HEK293T (cell line): ENCODE data around the gene DNAH8.

ENCODE experiments used
- ARNT ChIP-seq: fragments of 450-650 bp; IDR thresholded peaks from 2 replicates; pipeline ENCODE4 v1.6.1; 2017; ENCODE audit warnings: mild to moderate bottlenecking
- BHLHE40 ChIP-seq: fragments of 450-650 bp; IDR thresholded peaks from 2 replicates; pipeline ENCODE4 v1.6.1; 2016; ENCODE audit warnings: mild to moderate bottlenecking, moderate library complexity, borderline replicate concordance
- CTBP1 ChIP-seq: fragments of 450-650 bp; IDR thresholded peaks from 2 replicates; pipeline ENCODE4 v1.6.1; 2016; ENCODE audit warnings: borderline replicate concordance
- ELF4 ChIP-seq: fragments of 450-650 bp; IDR thresholded peaks from 2 replicates; pipeline ENCODE4 v1.6.1; 2017; ENCODE audit warnings: antibody characterized with exemption
- FOXA1 ChIP-seq: fragments of 450-650 bp; IDR thresholded peaks from 2 replicates; pipeline ENCODE4 v1.6.1; 2016; ENCODE audit warnings: mild to moderate bottlenecking
- FOXK2 ChIP-seq: fragments of 450-650 bp; IDR thresholded peaks from 2 replicates; pipeline ENCODE4 v1.6.1; 2016; ENCODE audit warnings: mild to moderate bottlenecking
- FOXM1 ChIP-seq: fragments of 450-650 bp; IDR thresholded peaks from 2 replicates; pipeline ENCODE4 v1.6.1; 2017; ENCODE audit warnings: mild to moderate bottlenecking, borderline replicate concordance
- NFRKB ChIP-seq: fragments of 450-650 bp; IDR thresholded peaks from 2 replicates; pipeline ENCODE4 v1.6.1; 2016; ENCODE audit warnings: mild to moderate bottlenecking, moderate library complexity
- PKNOX1 ChIP-seq: fragments of 450-650 bp; IDR thresholded peaks from 2 replicates; pipeline ENCODE4 v1.6.1; 2016
- SP1 ChIP-seq: fragments of 450-650 bp; IDR thresholded peaks from 2 replicates; pipeline ENCODE4 v1.6.1; 2017
- SUZ12 ChIP-seq: fragments of 450-650 bp; IDR thresholded peaks from 2 replicates; pipeline ENCODE4 v1.6.1; 2016; ENCODE audit warnings: mild to moderate bottlenecking
- ZNF384 ChIP-seq: fragments of 450-650 bp; IDR thresholded peaks from 2 replicates; pipeline ENCODE4 v1.6.1; 2016

GRCh38 chr6:38942442-38942841 is 227.3 kb downstream of the DNAH8 start:
- TF ChIP-seq ELF4 (no peak), SUZ12 (no peak), FOXA1 (no peak), FOXM1 (no peak), SP1 (no peak), ZNF384 (no peak), NFRKB (no peak), PKNOX1 (no peak), ARNT (no peak), BHLHE40 (no peak), CTBP1 (no peak), FOXK2 (no peak)
